Body of pancreas (tissue), 4 donors: ENCODE measurements around the gene GALNT8. TPM values are rescaled to one million over a fixed set of nuclear protein-coding genes. Genes with fewer than 3 reads are reported as not detected.
"Not testable (repeated sequence)": the region's sequence is repeated elsewhere in the genome, so short reads cannot be mapped to it uniquely, and the experiment has no call there.

Experiments used
- ATAC-seq: fragments of 150-250 bp; one replicate; pipeline ENCODE4 v1.9.1; 2016
- DNase-seq, 4 donors: peaks; one replicate each; pipeline ENCODE4 v3.0.0-alpha.2; 2019
- H3K27ac ChIP-seq, 4 donors: fragments of 200-600 bp; sonication (generic); 1 replicate in 3 of 4; 2 replicates in 1 of 4; pipeline versions ENCODE4 v1.5.1 to v1.6.1; 2016 to 2019; ENCODE audit warnings: mild to moderate bottlenecking in 1 of 4, mixed read lengths in 1 of 4, moderate library complexity in 1 of 4
- H3K27me3 ChIP-seq, 2 donors: fragments of 200-600 bp; sonication (generic); one replicate each; pipeline ENCODE4 v1.6.0; 2016; ENCODE audit warnings: mild to moderate bottlenecking in 1 of 2
- H3K36me3 ChIP-seq, 2 donors: fragments of 200-600 bp; sonication (generic); replicated peaks in 1 of 2; 2 replicates each; pipeline ENCODE4 v1.5.1; 2016; ENCODE audit warnings: low read depth in 2 of 2; ENCODE audit not compliant: insufficient read depth in 1 of 2
- H3K4me1 ChIP-seq: fragments of 200-600 bp; sonication (generic); one replicate; pipeline ENCODE4 v1.6.0; 2016
- H3K4me3 ChIP-seq, 2 donors: fragments of 200-600 bp; sonication (generic); 1 replicate in 1 of 2; 2 replicates in 1 of 2; pipeline ENCODE4 v1.5.1; 2016 to 2019
- H3K9me3 ChIP-seq, 3 donors: fragments of 200-600 bp; sonication (generic); 1 replicate in 2 of 3; 2 replicates in 1 of 3; pipeline ENCODE4 v1.5.1; 2016
- CTCF ChIP-seq, 7 experiments: fragments of 450-650 bp in 4 of 7; fragments of 200-600 bp in 3 of 7; sonication (generic) in 3 of 7; IDR thresholded peaks; one replicate each; pipeline ENCODE4 v1.5.1; 2016 to 2019; ENCODE audit warnings: antibody characterized with exemption in 7 of 7
- POLR2A ChIP-seq, 3 donors: fragments of 450-650 bp; IDR thresholded peaks; one replicate each; pipeline ENCODE4 v1.6.1; 2016; ENCODE audit warnings: antibody characterized with exemption in 3 of 3, mild to moderate bottlenecking in 2 of 3
- WGBS, 2 donors: methylation state at CpG; one replicate each; pipeline ENCODE4 v1.1.5; 2017; 5-methylcytosine and 5-hydroxymethylcytosine counted together
- intact Hi-C: fragments of 100-400 bp; cut with DNase I; formaldehyde crosslinking; loops from one replicate; pipeline ENCODE4 v1.15.1; 2023
- total RNA-seq, 2 donors: library from RNA; depleted of rRNA; stranded (reverse); fragments of >200 nt; gene quantifications; one replicate each; pipeline ENCODE4 v1.1.0, GENCODE V29; 2016

Gene GALNT8
- total RNA-seq, 2 donors from 2014 or later = 0.52 to 1.3 TPM

- 56 to 88% methylated on average over 1 of the region's 1 CpG for WGBS, 2 donors
- DNase-seq (no peak), ATAC-seq (no peak)
- no peaks in the 10 kb centered on the region for H3K4me1 ChIP-seq
- no peak overlapping the region for H3K27ac ChIP-seq
- H3K36me3 ChIP-seq = no peaks in the 10 kb centered on the region
- no peaks in the 10 kb centered on the region for H3K27me3 ChIP-seq
- intact Hi-C loops = no loop called here
- no peaks in the 10 kb centered on the region for H3K9me3 ChIP-seq
- no peak overlapping the region for H3K4me3 ChIP-seq
- no peak for TF ChIP-seq CTCF (IDR thresholded peaks at IDR 0.05)
- no peak for TF ChIP-seq POLR2A (IDR thresholded peaks at IDR 0.05)
These were observed 10.1 kb upstream of the GALNT8 start for GRCh38 chr12:4710113-4710512.

DNA sequence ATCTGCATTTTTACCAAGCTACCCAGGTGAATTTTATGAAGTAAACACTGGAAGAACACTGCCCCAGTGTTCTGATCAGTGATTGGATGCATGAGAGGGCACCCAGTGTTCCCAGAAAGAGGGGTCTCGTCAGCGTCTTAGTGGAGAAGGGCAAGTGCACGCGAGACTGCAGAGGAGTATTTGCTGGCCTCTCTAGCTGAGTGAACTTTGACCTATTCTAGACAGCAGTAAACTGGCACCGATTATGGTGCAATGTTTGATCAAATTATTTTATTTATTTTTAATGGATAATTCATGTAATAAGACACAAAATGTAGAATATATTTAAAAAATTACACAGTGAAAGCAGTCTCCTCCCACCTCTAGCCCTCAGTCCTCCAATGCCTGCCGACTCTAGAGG lies 5.3 kb upstream of the GALNT8 start:
- no peaks in the 10 kb centered on the region for H3K36me3 ChIP-seq
- no peaks in the 10 kb centered on the region for H3K9me3 ChIP-seq
- intact Hi-C loops = no loop called here
- H3K4me3 ChIP-seq = no peak overlapping the region
- ATAC-seq (no peak), DNase-seq (no peak)
- WGBS, 2 donors = 51 to 57% methylated on average over 6 of the region's 6 CpGs
- no peaks in the 10 kb centered on the region for H3K27me3 ChIP-seq
- H3K4me1 ChIP-seq = no peaks in the 10 kb centered on the region
- TF ChIP-seq POLR2A (IDR thresholded peaks at IDR 0.05) = no peak
- TF ChIP-seq CTCF (IDR thresholded peaks at IDR 0.05) = no peak
- H3K27ac ChIP-seq = no peak overlapping the region

GRCh38 chr12:4717806-4718205 lies 2.4 kb upstream of the GALNT8 start:
- no peak overlapping the region for H3K4me3 ChIP-seq
- WGBS, 2 donors = 100% methylated on average over 1 of the region's 1 CpG
- ATAC-seq (no peak), DNase-seq (no peak)
- no peak for TF ChIP-seq POLR2A (IDR thresholded peaks at IDR 0.05)
- TF ChIP-seq CTCF (IDR thresholded peaks at IDR 0.05) = no peak
- intact Hi-C loops = no loop called here
- no peaks in the 10 kb centered on the region for H3K27me3 ChIP-seq
- no peaks in the 10 kb centered on the region for H3K36me3 ChIP-seq
- H3K9me3 ChIP-seq = no peaks in the 10 kb centered on the region
- H3K27ac ChIP-seq = no peak overlapping the region
- no peaks in the 10 kb centered on the region for H3K4me1 ChIP-seq

GRCh38 chr12:4720637-4720995 lies 416 bp downstream of the GALNT8 start:
- no peak for TF ChIP-seq POLR2A (IDR thresholded peaks at IDR 0.05)
- TF ChIP-seq CTCF (IDR thresholded peaks at IDR 0.05) = no peak
- Histone ChIP-seq H3K36me3 (no peaks in the 10 kb centered on the region), H3K4me3 (no peak overlapping the region), H3K4me1 (no peaks in the 10 kb centered on the region), H3K9me3 (no peaks in the 10 kb centered on the region), H3K27ac (no peak overlapping the region), H3K27me3 (no peaks in the 10 kb centered on the region)
- WGBS, 2 donors = 18 to 35% methylated on average over 4 of the region's 4 CpGs
- DNase-seq (no peak), ATAC-seq (no peak)
- intact Hi-C loops = no loop called here

DNA sequence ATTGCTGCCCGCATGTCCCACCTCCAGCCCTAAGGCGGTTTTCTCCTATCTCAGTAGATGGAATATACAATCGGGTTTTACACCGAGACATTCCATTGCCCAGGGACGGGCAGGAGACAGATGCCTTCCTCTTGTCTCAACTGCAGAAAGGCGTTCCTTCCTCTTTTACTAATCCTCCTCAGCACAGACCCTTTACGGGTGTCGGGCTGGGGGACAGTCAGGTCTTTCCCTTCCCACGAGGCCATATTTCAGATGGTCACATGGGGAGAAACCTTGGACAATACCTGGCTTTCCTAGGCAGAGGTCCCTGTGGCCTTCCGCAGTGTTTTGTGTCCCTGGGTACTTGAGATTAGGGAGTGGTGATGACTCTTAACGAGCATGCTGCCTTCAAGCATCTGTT lies 1.4 kb downstream of the GALNT8 start:
- 37 to 38% methylated on average over 9 to 11 of the region's 11 CpGs for WGBS, 2 donors
- H3K27ac ChIP-seq, ATAC-seq: not testable (repeated sequence)

More for the DNA sequence above, 1.4 kb downstream of the GALNT8 start:
- H3K27me3 ChIP-seq, H3K36me3 ChIP-seq, H3K9me3 ChIP-seq, H3K4me3 ChIP-seq, DNase-seq, intact Hi-C loops, H3K4me1 ChIP-seq: not testable (repeated sequence)
